PC-3 (cell line): Measurements from ENCODE around the gene PPP1R7. TPM values are rescaled to one million over a fixed set of nuclear protein-coding genes. Genes with fewer than 3 reads are reported as not detected.

ENCODE experiments used
- ATAC-seq: fragments of 200-7000 bp; cut with Tn5 transposase; 2 replicates; pipeline ENCODE4 v1.9.1; 2020; ENCODE audit warnings: mild to moderate bottlenecking, moderate library complexity
- BruUV-seq: library from RNA; stranded (reverse); fragments of 400-500 nt; replicated peaks from 2 replicates; lab custom pipeline; 2021; lab: Mats Ljungman, UMichigan
- CTCF ChIA-PET: fragments of 300-600 bp; sonication (Branson Sonifier 250); formaldehyde crosslinking; loops from one replicate; lab custom pipeline; 2022; ENCODE audit warnings: antibody characterized with exemption; lab: Charles Lee
- POLR2A ChIA-PET: fragments of 300-600 bp; sonication (Branson Sonifier 250); formaldehyde crosslinking; loops from one replicate; lab custom pipeline; 2022; ENCODE audit warnings: antibody characterized with exemption; ENCODE audit not compliant: unreplicated experiment; lab: Charles Lee
- DNase-seq: peaks from one replicate; pipeline ENCODE4 v3.0.0-alpha.2; 2015
- H2AFZ ChIP-seq: fragments of 300-600 bp; sonication (generic); 2 replicates; pipeline ENCODE4 v1.6.0; 2016; ENCODE audit warnings: antibody characterized with exemption, low read length
- H3F3A ChIP-seq: fragments of 300-600 bp; sonication (generic); one replicate; pipeline ENCODE4 v1.6.0; 2017; ENCODE audit warnings: antibody characterized with exemption, low read length, control low read depth, mild to moderate bottlenecking; ENCODE audit not compliant: unreplicated experiment
- H3K27ac ChIP-seq: fragments of 300-600 bp; sonication (generic); 2 replicates; pipeline ENCODE4 v1.5.1; 2016; ENCODE audit warnings: mild to moderate bottlenecking, low read length
- H3K27me3 ChIP-seq: fragments of 300-600 bp; sonication (generic); 2 replicates; pipeline ENCODE4 v1.6.1; 2016; ENCODE audit warnings: low read length, mixed read lengths
- H3K36me3 ChIP-seq: fragments of 300-600 bp; sonication (generic); 2 replicates; pipeline ENCODE4 v1.6.1; 2016; ENCODE audit warnings: low read depth, mixed run types, low read length, mixed read lengths
- H3K4me1 ChIP-seq: fragments of 300-600 bp; sonication (generic); 2 replicates; pipeline ENCODE4 v1.5.1; 2016; ENCODE audit warnings: low read length; ENCODE audit not compliant: insufficient read depth
- H3K4me2 ChIP-seq: fragments of 300-600 bp; sonication (generic); 2 replicates; pipeline ENCODE4 v1.6.0; 2016; ENCODE audit warnings: low read length
- H3K4me3 ChIP-seq: fragments of 300-600 bp; sonication (generic); 2 replicates; pipeline ENCODE4 v1.5.1; 2016; ENCODE audit warnings: mild to moderate bottlenecking, low read length, mixed read lengths
- H3K79me2 ChIP-seq: fragments of 300-600 bp; sonication (generic); 2 replicates; pipeline ENCODE4 v1.6.1; 2017; ENCODE audit warnings: low read length, mixed read lengths
- H3K9ac ChIP-seq: fragments of 300-600 bp; sonication (generic); 2 replicates; pipeline ENCODE4 v1.6.0; 2016; ENCODE audit warnings: mild to moderate bottlenecking, low read length
- H3K9me2 ChIP-seq: fragments of 300-600 bp; sonication (generic); replicated peaks from 2 replicates; pipeline ENCODE4 v1.6.1; 2016; ENCODE audit warnings: mixed run types, low read length, mixed read lengths
- H3K9me3 ChIP-seq: fragments of 300-600 bp; sonication (generic); 2 replicates; pipeline ENCODE4 v1.6.1; 2016; ENCODE audit warnings: low read length, mixed read lengths
- H4K20me1 ChIP-seq: fragments of 300-600 bp; sonication (generic); 2 replicates; pipeline ENCODE4 v1.6.1; 2016; ENCODE audit warnings: low read length, mixed read lengths
- EZH2 ChIP-seq: fragments of 300-600 bp; sonication (generic); IDR thresholded peaks from one replicate; pipeline ENCODE4 v1.6.1; 2017; ENCODE audit warnings: antibody characterized with exemption, mild to moderate bottlenecking, low read length; ENCODE audit not compliant: unreplicated experiment
- EZH2phosphoT487 ChIP-seq: fragments of 300-600 bp; sonication (generic); IDR thresholded peaks from 2 replicates; pipeline ENCODE4 v1.6.1; 2018; ENCODE audit warnings: mild to moderate bottlenecking, antibody characterized with exemption, low read length, borderline replicate concordance
- intact Hi-C: fragments of 100-400 bp; cut with micrococcal nuclease; formaldehyde crosslinking; loops from 2 replicates; pipeline ENCODE4 v1.9.0; 2023
- total RNA-seq: library from RNA; depleted of rRNA; stranded (reverse); fragments of >200 nt; gene quantifications from 2 replicates; pipeline ENCODE4 v1.2.3, GENCODE V29; 2014
- TF ChIP-seq, protein P1 (sequence below): fragments of 300-600 bp; sonication (generic); conservative IDR thresholded peaks from 2 replicates; pipeline ENCODE4 v1.5.1; 2017; ENCODE audit warnings: antibody characterized with exemption, low read depth, mild to moderate bottlenecking, low read length

Gene PPP1R7
- total RNA-seq, 1 experiment from 2014 or later, result 21.4 TPM

- Histone ChIP-seq H3K9ac (no peak overlapping the region), H3K4me3 (no peak overlapping the region), H3K4me2 (no peak overlapping the region), H3K79me2 (no peaks in the 10 kb centered on the region), H3K27ac (no peak overlapping the region), H4K20me1 (no peaks in the 10 kb centered on the region), H3K9me2 (no peaks in the 10 kb centered on the region), H3K27me3 (no peaks in the 10 kb centered on the region), H3K4me1 (no peaks in the 10 kb centered on the region), H2AFZ (no peak overlapping the region), H3K36me3 (peaks cover 41% of the 10 kb centered on the region), H3K9me3 (no peaks in the 10 kb centered on the region), H3F3A (no peaks in the 10 kb centered on the region)
- BruUV-seq, result no TSS peak
- no peak for DNase-seq
- ATAC-seq, result no peak
- intact Hi-C loops, result loop anchor here (10.0 kb wide), 1 partner anchor 315 kb away; no protein-coding TSS in a partner anchor
- TF ChIP-seq, protein P1, sequence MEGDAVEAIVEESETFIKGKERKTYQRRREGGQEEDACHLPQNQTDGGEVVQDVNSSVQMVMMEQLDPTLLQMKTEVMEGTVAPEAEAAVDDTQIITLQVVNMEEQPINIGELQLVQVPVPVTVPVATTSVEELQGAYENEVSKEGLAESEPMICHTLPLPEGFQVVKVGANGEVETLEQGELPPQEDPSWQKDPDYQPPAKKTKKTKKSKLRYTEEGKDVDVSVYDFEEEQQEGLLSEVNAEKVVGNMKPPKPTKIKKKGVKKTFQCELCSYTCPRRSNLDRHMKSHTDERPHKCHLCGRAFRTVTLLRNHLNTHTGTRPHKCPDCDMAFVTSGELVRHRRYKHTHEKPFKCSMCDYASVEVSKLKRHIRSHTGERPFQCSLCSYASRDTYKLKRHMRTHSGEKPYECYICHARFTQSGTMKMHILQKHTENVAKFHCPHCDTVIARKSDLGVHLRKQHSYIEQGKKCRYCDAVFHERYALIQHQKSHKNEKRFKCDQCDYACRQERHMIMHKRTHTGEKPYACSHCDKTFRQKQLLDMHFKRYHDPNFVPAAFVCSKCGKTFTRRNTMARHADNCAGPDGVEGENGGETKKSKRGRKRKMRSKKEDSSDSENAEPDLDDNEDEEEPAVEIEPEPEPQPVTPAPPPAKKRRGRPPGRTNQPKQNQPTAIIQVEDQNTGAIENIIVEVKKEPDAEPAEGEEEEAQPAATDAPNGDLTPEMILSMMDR, result no peak
- TF ChIP-seq EZH2phosphoT487 (no peak), EZH2 (no peak)
- ChIA-PET CTCF (no interaction called here), POLR2A (no interaction called here)
Observed at GRCh38 chr2:241229563-241230401, 79.5 kb downstream of the PPP1R7 start.

GRCh38 chr2:241230435-241230834 lies 80.2 kb downstream of the PPP1R7 start:
- H3K79me2 ChIP-seq, result no peaks in the 10 kb centered on the region
- ATAC-seq (no peak), DNase-seq (no peak)
- no peaks in the 10 kb centered on the region for H3K4me1 ChIP-seq
- no peak overlapping the region for H2AFZ ChIP-seq
- H3K9me3 ChIP-seq, result no peaks in the 10 kb centered on the region
- no peak overlapping the region for H3K4me2 ChIP-seq
- no peak for TF ChIP-seq EZH2
- no peak for TF ChIP-seq EZH2phosphoT487
- TF ChIP-seq, protein P1, result no peak
- H3K4me3 ChIP-seq, result no peak overlapping the region
- H3K27ac ChIP-seq, result no peak overlapping the region
- intact Hi-C loops, result no loop called here
- no peaks in the 10 kb centered on the region for H3K9me2 ChIP-seq
- no peaks in the 10 kb centered on the region for H3K27me3 ChIP-seq
- no peaks in the 10 kb centered on the region for H4K20me1 ChIP-seq
- H3K9ac ChIP-seq, result no peak overlapping the region
- no peaks in the 10 kb centered on the region for H3F3A ChIP-seq
- CTCF ChIA-PET, result no interaction called here
- no TSS peak for BruUV-seq
- peaks cover 47% of the 10 kb centered on the region for H3K36me3 ChIP-seq
- POLR2A ChIA-PET, result no interaction called here
